Aorta (tissue), 5 donors: ENCODE results near the gene JAM3. TPM values are rescaled to one million over a fixed set of nuclear protein-coding genes. Genes with fewer than 3 reads are reported as not detected.

ENCODE experiments used
- ATAC-seq: fragments of 200-7000 bp; cut with Tn5 transposase; one replicate; pipeline ENCODE4 v1.9.1; 2022; ENCODE audit warnings: moderate library complexity; ENCODE audit not compliant: low FRiP score
- DNase-seq, 2 donors: peaks; one replicate each; pipeline ENCODE4 v3.0.0-alpha.2; 2020
- H3K27ac ChIP-seq, 2 donors: one replicate each; pipeline ENCODE4 v1.5.1; 2013; ENCODE audit warnings: low read length in 2 of 2, mild to moderate bottlenecking in 2 of 2, moderate library complexity in 2 of 2, control low read depth in 1 of 2, inconsistent platforms in 1 of 2, low read depth in 1 of 2
- H3K27me3 ChIP-seq, 2 donors: one replicate each; pipeline ENCODE4 v1.6.1; 2013; ENCODE audit warnings: control low read depth in 1 of 2, low read length in 1 of 2, mild to moderate bottlenecking in 1 of 2, moderate library complexity in 1 of 2; ENCODE audit not compliant: insufficient read depth in 2 of 2, control insufficient read depth in 1 of 2
- H3K36me3 ChIP-seq, 2 donors: one replicate each; pipeline ENCODE4 v1.6.1; 2013; ENCODE audit warnings: control low read depth in 1 of 2, low read length in 1 of 2, mild to moderate bottlenecking in 1 of 2; ENCODE audit not compliant: insufficient read depth in 2 of 2, control insufficient read depth in 1 of 2
- H3K4me1 ChIP-seq, 2 donors: one replicate each; pipeline ENCODE4 v1.6.1; 2013; ENCODE audit warnings: low read length in 2 of 2, control low read depth in 1 of 2, mild to moderate bottlenecking in 1 of 2, moderate library complexity in 1 of 2; ENCODE audit not compliant: insufficient read depth in 2 of 2, control insufficient read depth in 1 of 2
- H3K4me3 ChIP-seq, 2 donors: one replicate each; pipeline ENCODE4 v1.5.1; 2013; ENCODE audit warnings: low read length in 2 of 2, control low read depth in 1 of 2, mild to moderate bottlenecking in 1 of 2
- H3K9me3 ChIP-seq: one replicate; pipeline ENCODE4 v1.6.1; 2013; ENCODE audit warnings: mild to moderate bottlenecking, low read length; ENCODE audit not compliant: control insufficient read depth
- WGBS, 2 donors: extraction: QIAGEN DNeasy Blood & Tissue Kit; methylation state at CpG; one replicate each; pipeline ENCODE4 v1.1.7; 2013; 5-methylcytosine and 5-hydroxymethylcytosine counted together
- intact Hi-C, 2 donors: fragments of 100-400 bp; cut with DNase I; formaldehyde crosslinking; loops; one replicate each; pipeline versions ENCODE4 v1.14.2 to v1.15.0; 2022
- polyA plus RNA-seq, 2 donors: library from polyadenylated mRNA; stranded (reverse); fragments of 200-250 nt; gene quantifications; one replicate each; pipeline ENCODE4 v1.2.3, GENCODE V29; 2013
- total RNA-seq, 2 donors: library from RNA; stranded (reverse); fragmentation: NEBNext Ultra II Directional; extraction: Animal tissue kit (Norgen Biotek cat#: 25700); gene quantifications; one replicate each; pipeline ENCODE4 v1.2.1, GENCODE V29; 2021
- donor health status: healthy with polysubstance abuse.
- donor health status: Bipolar disorder and iron deficiency.
- donor health status: DM: no; HTN: no; CAD: no.
- donor health status: DM: no; HTN: no; CAD: no.
- donor health status: DM: yes; HTN: yes; CAD: no.

The JAM3 gene
- total and polyA plus RNA-seq, 4 donors, result 22.2 to 102 (median 75.9) TPM

- Histone ChIP-seq H3K27me3 (no peaks in the 10 kb centered on the region), H3K4me1 (no peaks in the 10 kb centered on the region), H3K9me3 (no peaks in the 10 kb centered on the region), H3K4me3 (no peak overlapping the region), H3K27ac (no peak overlapping the region), H3K36me3 (peaks cover 0 to 3% of the 10 kb centered on the region in 2 donors)
- DNase-seq (no peak), ATAC-seq (no peak)
- 65 to 73% methylated on average over 4 of the region's 4 CpGs for WGBS, 2 donors
- intact Hi-C loops, result no loop called here
Observed at GRCh38 chr11:134157451-134157850, 88.6 kb downstream of the JAM3 start.

- no peaks in the 10 kb centered on the region for H3K9me3 ChIP-seq
- H3K4me3 ChIP-seq, result no peak overlapping the region
- peaks cover 0 to 3% of the 10 kb centered on the region in 2 donors for H3K36me3 ChIP-seq
- ATAC-seq, result no peak
- no peak overlapping the region for H3K27ac ChIP-seq
- H3K27me3 ChIP-seq, result no peaks in the 10 kb centered on the region
- DNase-seq, result no peak
- intact Hi-C loops, result no loop called here
- 96 to 98% methylated on average over 9 of the region's 9 CpGs for WGBS, 2 donors
- no peaks in the 10 kb centered on the region for H3K4me1 ChIP-seq
Observed at GRCh38 chr11:134158023-134158422, 89.2 kb downstream of the JAM3 start.

GRCh38 chr11:134159652-134160051 lies 90.8 kb downstream of the JAM3 start:
- Histone ChIP-seq H3K27ac (no peak overlapping the region), H3K36me3 (peaks cover 0 to 3% of the 10 kb centered on the region in 2 donors), H3K9me3 (no peaks in the 10 kb centered on the region), H3K4me1 (no peaks in the 10 kb centered on the region), H3K4me3 (no peak overlapping the region), H3K27me3 (no peaks in the 10 kb centered on the region)
- intact Hi-C loops, result no loop called here
- 83 to 90% methylated on average over 9 of the region's 9 CpGs for WGBS, 2 donors
- DNase-seq, result no peak
- no peak for ATAC-seq

- intact Hi-C loops, result no loop called here
- DNase-seq (no peak), ATAC-seq (no peak)
- no peak overlapping the region for H3K27ac ChIP-seq
- no peaks in the 10 kb centered on the region for H3K27me3 ChIP-seq
- 89 to 90% methylated on average over 11 of the region's 11 CpGs for WGBS, 2 donors
- no peaks in the 10 kb centered on the region for H3K4me1 ChIP-seq
- H3K4me3 ChIP-seq, result no peak overlapping the region
- peaks cover 0 to 3% of the 10 kb centered on the region in 2 donors for H3K36me3 ChIP-seq
- H3K9me3 ChIP-seq, result no peaks in the 10 kb centered on the region
Observed at GRCh38 chr11:134164490-134165370, 95.9 kb downstream of the JAM3 start.

GRCh38 chr11:134170177-134170918 lies 101.5 kb downstream of the JAM3 start:
- ATAC-seq, result no peak
- peaks cover 0 to 3% of the 10 kb centered on the region in 2 donors for H3K36me3 ChIP-seq
- H3K9me3 ChIP-seq, result no peaks in the 10 kb centered on the region
- no peak overlapping the region for H3K4me3 ChIP-seq
- H3K4me1 ChIP-seq, result no peaks in the 10 kb centered on the region
- H3K27me3 ChIP-seq, result no peaks in the 10 kb centered on the region
- intact Hi-C loops, result no loop called here
- no peak for DNase-seq
- H3K27ac ChIP-seq, result no peak overlapping the region
- WGBS, 2 donors, result 90 to 92% methylated on average over 6 of the region's 6 CpGs

GRCh38 chr11:134170919-134171281 lies 102.0 kb downstream of the JAM3 start:
- intact Hi-C loops, result no loop called here
- Histone ChIP-seq H3K4me3 (no peak overlapping the region), H3K27ac (no peak overlapping the region), H3K27me3 (no peaks in the 10 kb centered on the region), H3K36me3 (peaks cover 0 to 3% of the 10 kb centered on the region in 2 donors), H3K4me1 (no peaks in the 10 kb centered on the region), H3K9me3 (no peaks in the 10 kb centered on the region)
- ATAC-seq (no peak), DNase-seq (no peak)
- WGBS, 2 donors, result 92 to 94% methylated on average over 5 of the region's 5 CpGs

- Histone ChIP-seq H3K27me3 (no peaks in the 10 kb centered on the region), H3K4me1 (no peaks in the 10 kb centered on the region), H3K36me3 (peaks cover 0 to 3% of the 10 kb centered on the region in 2 donors), H3K4me3 (no peak overlapping the region), H3K9me3 (no peaks in the 10 kb centered on the region), H3K27ac (no peak overlapping the region)
- DNase-seq (peak in 1 of 2 donors; percentile 51), ATAC-seq (no peak)
- WGBS, 2 donors, result 97% methylated on average over 10 of the region's 10 CpGs
- intact Hi-C loops, result no loop called here
Observed at GRCh38 chr11:134171951-134172350, 103.1 kb downstream of the JAM3 start.

GRCh38 chr11:134173296-134173695 lies 104.4 kb downstream of the JAM3 start:
- intact Hi-C loops, result no loop called here
- WGBS, 2 donors, result 97 to 98% methylated on average over 5 of the region's 5 CpGs
- ATAC-seq (no peak), DNase-seq (peak in 1 of 2 donors; percentile 61)
- no peaks in the 10 kb centered on the region for H3K27me3 ChIP-seq
- no peak overlapping the region for H3K27ac ChIP-seq
- peaks cover 0 to 3% of the 10 kb centered on the region in 2 donors for H3K36me3 ChIP-seq
- H3K4me3 ChIP-seq, result no peak overlapping the region
- no peaks in the 10 kb centered on the region for H3K9me3 ChIP-seq
- no peaks in the 10 kb centered on the region for H3K4me1 ChIP-seq
